Measurements from ENCODE around the gene GFOD1.

GRCh38 chr6:13332349-13332706 is 155.1 kb downstream of the GFOD1 start:
- no peak for TF ChIP-seq POLR2A (IDR thresholded peaks at IDR 0.05)
- TF ChIP-seq, protein P1, sequence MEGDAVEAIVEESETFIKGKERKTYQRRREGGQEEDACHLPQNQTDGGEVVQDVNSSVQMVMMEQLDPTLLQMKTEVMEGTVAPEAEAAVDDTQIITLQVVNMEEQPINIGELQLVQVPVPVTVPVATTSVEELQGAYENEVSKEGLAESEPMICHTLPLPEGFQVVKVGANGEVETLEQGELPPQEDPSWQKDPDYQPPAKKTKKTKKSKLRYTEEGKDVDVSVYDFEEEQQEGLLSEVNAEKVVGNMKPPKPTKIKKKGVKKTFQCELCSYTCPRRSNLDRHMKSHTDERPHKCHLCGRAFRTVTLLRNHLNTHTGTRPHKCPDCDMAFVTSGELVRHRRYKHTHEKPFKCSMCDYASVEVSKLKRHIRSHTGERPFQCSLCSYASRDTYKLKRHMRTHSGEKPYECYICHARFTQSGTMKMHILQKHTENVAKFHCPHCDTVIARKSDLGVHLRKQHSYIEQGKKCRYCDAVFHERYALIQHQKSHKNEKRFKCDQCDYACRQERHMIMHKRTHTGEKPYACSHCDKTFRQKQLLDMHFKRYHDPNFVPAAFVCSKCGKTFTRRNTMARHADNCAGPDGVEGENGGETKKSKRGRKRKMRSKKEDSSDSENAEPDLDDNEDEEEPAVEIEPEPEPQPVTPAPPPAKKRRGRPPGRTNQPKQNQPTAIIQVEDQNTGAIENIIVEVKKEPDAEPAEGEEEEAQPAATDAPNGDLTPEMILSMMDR (IDR thresholded peaks at IDR 0.05): no peak

Measured in heart left ventricle (tissue), 13 donors.